ENCODE data around the gene URAD.
"Not testable (repeated sequence)": the region's sequence is repeated elsewhere in the genome, so short reads cannot be mapped to it uniquely, and the experiment has no call there.

Gene URAD

DNA sequence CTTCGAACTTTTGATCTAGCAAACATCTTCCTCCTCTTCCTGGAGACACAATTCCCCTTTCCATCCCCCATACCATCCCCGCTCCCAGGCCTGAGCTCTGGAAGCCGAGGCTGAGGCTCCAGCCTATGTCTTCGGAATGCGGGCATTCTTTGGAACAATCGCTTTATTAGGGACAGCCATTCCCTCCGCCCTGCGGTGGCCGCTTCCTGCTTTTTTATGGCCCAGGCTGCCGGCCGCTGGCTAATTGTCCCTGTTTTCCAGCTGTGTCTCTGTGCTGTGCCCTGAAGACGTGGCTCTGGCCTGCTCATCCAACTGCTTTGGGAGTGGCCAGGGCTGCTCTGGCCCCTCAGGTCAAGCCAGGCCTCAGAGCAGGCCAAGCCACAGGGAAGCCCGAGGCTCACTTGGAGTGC is 17.3 kb downstream of the URAD start:
- no peak for DNase-seq

DNA sequence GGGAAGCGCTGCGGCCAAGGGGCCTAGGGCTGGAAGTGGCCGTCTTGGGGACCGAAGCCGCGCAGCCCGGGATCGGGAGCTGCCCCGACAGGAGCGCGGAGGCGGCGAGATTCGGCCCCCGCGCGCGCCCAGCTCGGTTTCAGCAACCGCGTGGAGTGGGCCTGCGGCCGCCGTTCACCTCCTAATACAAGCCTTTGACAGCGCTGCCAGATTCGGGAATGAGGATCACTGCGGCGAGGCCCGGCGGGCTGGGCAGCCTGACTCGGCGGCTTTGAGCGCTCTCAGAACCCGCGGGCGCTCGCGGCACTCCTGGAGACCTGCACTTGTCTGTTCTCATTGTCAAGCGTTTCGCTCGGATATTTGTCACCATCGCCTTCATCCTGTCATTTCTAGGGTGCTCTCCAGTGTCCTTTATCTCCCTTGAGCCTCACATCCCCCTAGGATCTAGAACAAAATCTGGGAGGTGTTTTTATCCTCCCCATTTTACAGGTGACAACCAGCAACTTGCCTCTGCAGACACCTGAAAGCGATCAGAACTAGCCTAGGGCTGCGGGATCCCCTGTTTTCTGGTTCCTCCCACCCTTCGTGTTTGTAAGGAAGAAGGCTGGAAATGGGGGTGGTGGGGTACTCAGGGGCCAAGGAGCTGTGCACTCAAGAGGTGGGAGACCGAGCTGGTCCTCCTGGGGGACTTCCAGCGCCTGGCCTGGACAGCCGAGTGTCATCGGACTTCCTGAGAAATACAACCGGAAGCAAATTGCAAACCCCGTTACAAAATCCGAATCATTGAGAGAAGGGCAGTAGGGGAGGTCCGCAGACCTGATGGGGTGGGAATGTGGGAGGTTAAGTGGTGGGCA is 17.9 kb downstream of the URAD start:
- DNase-seq: no peak

DNA sequence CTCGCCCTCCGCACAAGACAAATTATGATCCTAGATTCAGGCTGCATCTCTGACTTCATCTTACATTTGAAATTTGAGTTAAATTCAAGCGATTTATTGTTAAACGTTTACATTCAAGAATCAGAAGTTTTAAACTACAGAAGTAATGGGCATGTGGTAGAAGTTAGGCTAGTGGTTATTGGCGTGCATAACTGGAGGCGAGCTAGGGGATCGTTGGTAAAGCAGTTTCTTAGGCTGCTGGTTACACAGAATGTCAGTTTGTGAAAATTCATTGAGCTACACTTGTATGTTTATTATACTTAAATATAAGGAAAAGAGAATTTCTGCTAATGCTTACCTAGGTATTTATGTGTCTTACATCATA is 18.6 kb downstream of the URAD start:
- DNase-seq: no peak

DNA sequence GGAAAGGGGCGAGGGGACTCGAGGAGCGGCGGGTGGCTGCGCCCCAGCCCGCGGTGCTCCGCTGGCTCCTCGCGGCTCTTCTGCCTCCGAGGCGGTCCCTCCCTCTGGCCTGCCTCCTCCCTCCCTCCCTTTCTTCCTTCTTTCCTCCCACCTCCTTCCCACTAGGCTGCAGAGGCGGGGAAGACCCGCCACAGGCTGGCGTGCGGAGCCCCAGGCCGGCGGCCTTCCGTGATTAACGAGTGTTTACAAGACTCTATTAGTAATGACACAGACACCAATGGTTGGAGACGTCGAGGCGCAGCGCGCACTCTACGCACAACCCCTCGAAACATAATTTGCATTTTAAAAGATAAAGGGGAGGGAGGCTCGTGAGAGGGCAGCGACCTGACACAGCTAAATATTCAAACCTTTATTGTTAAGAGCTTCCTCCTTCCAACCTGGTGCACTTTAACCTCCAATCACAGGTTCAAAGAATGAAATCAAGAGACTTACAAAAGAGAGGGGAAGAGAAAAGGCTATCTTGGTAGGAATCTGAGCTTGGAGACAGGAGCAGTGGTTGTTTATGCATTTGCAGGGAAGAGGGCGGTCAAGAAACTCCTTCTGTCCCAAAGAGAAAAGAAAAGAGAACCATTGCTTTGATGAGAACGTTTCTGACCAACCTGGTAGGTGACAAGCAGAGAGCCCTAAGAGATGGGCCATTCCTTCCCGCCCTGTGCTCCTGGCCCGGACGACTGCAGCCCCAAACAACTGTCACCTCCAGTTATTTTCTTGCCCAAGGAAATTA is 19.2 kb downstream of the URAD start, which contains the start of gene CDX2:
CDX2 (minus strand) TSS at position 234 of the 784 bp plus-strand sequence. CDS start 309 bp downstream, outside the sequence.
- DNase-seq: no peak

DNA sequence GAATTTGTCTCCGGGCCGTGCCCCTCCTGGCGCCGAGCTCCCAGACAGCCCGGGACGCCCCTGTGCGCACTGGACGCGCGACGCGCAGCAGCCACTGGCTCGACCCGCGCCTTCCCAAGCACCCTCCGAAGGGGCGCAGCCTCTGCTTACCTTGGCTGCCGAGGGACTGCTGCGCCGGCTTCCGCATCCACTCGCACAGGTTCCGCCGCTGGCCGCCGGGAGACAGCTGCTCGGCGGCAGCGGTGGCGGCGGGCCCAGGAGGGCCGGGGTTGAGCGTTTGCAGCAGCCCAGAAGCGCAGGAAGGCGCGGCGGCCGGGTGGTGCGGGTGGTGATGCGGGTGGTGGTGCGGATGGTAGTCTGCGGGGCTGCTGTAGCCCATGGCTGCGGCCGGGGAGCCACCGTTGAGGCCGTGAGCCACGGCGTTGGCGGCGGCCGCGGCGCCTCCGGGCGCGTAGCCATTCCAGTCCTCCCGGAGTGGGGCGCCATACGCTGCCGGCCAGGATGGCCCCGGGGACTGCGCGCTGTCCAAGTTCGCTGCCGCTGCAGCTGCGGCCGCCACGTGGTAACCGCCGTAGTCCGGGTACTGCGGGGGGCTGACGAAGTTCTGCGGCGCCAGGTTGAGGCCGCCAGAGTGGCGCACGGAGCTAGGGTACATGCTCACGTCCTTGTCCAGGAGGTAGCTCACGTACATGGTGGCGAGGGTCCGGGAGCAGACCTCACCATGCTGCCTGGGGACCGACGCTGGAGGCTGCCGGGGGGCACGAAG is 20.0 kb downstream of the URAD start:
- no peak for DNase-seq

DNA sequence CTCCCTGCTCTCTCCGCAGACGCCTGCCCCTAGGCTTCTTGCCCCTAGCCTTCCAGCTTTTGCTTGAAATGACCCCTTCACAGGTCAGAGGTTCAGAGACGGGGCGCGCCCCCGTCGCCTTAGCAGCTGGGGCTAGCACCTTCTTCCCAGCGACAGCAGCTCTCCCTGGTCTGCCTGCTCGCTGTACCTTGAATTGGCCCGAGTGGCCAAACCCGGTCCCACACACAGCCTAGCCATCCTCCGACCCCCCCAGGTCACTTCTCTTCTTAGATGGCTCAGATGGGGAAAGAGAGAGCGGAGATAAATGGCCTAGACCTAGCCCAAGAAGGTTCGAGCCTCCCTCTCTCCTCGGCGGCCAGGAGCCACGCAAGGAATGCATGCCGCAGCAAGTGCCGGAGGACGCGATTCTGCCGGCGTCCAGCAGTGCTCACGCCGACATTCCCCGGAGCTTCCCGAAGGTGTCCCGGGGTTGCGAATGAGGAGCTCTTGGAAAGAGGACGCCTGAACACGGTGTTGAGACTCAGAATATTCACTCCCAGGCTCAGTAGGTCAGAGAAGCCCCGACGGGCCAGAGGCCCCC is 20.7 kb downstream of the URAD start:
- no peak for DNase-seq

DNA sequence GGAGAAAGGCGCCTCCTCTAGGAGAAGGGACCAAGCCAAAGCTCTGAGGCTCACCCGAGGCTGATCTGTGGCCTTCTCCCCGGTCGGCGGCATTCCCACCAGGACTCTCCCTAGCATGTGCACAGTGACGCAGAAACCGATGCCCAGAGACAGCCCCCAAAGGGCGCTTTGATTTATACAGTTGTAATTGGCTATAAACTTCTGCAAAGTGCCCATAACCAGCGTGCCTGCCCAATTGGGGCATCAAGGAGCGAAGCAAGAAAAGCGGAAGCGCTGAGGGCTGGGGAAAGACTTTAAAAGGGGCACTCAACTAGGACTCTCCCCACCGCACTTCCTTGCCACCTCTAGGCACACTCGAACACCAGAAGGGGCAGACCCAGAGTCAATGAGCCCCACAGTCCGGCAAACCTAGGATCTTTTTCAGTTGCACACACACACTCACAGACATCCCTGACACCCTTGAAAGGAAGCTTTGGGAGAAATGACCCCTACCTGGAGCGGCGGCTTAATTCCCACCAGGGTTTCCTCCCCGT is 21.2 kb downstream of the URAD start:
- no peak for DNase-seq

DNA sequence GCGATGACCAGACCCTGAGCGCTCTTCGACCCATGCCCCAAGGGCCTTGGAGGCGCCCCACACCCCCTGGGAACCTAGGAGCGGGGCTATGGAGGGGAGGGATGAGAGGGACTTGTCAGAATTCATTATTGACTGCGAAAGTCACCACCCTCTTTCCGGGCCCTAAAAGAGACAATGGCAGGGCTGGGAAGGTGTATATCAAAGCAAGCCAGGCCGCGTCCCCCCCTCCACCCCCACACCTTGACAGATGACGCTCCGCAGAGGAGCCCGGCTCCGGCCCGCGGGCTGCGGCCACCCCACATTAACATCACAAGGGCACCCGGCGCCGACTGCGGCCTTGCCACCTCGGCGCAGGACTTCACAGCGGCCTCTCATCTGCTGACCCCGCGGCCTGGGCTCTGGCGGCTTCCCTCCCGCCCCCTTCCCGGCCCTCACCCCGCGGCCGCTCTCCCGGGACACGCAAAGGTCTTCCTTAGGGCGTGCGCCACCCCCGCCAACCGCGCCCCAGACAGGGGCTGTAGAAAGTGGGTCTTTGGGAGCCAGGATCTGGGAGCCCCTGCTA is 21.8 kb downstream of the URAD start:
- no peak for DNase-seq

DNA sequence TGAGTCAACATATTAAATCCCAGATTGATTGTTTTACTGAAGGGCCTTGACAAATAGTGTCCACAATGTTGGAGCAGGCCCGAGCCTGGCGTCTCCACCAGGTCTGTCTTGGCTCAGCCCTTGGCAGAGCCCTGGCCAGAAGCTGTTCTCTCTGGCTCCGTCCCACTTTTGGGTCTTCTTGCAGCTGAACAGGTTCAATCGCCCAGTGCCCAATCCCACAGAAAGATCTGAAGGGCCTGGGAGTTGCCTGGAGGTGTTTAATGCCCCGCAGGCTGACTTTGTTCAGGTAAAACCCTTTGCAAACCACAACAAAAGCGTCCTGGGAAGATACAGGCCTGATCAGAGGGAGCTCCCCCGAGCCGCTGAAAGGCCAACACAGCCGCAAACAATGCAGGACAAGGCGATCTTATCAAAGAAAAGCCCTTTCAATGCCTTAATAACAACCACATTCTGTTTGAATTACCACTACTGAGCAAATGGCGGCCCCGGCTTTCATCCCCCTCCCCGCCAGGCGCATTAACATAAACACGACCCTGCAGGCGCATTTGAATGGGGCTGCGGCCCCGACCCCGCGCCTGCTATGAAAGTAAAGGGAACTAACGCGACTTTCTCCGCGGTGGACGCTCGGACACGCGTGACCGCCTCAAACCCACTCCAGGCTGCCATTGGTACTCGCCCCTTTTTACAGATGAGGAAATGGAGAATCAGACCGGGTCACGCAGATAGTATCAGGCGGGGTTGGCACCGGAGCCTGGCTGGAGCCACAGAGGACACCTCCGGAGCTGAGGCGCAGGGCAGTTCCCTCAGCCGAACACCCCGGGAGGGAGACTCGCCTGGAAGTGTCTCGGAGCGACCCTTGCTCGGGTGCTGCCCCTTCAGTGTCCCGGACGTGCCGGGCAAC is 22.5 kb downstream of the URAD start:
- DNase-seq: no peak

DNA sequence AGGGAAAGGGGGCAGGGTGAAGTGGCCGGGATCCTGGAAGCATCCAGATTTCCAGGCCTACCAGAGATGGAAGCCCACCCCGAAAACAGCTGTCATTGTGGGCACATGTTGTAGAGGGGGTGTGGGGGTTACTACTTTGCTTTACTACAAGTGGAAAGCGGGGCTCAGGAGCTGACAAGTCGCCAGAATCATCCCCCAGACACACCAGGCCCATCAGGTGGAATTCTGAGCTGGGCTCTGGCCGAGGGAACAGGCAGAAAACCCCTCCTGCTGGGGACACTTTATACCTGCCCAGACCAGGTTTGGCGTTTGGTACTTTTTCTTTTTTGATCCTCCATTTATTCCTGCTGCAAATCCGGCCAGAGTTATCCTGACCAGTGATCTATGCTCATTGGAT is 23.2 kb downstream of the URAD start:
- DNase-seq: no peak

DNA sequence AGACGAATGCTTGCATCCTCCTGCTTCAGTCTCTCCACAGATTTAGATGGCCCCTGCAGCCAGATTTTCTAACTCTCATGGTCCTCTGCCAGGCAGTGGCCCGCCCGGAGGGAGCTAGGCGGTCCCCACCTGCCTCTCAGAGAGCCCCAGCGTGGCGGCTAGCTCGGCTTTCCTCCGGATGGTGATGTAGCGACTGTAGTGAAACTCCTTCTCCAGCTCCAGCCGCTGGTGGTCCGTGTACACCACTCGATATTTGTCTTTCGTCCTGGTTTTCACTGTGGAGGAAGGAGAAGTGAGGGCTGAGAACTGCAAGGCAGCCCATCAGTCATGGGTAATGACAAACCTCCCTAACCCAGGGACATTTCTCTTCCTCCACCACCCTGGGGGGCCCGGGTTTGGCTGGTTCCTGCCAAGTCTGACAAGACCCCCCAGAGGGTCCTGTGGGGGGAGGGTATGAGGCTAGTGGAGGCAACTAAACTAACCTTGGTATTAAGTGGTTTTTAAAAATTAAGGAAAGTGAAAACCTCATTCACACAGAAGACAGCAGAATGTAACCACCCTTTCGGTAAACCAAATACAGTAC is 23.7 kb downstream of the URAD start:
- DNase-seq: no peak

DNA sequence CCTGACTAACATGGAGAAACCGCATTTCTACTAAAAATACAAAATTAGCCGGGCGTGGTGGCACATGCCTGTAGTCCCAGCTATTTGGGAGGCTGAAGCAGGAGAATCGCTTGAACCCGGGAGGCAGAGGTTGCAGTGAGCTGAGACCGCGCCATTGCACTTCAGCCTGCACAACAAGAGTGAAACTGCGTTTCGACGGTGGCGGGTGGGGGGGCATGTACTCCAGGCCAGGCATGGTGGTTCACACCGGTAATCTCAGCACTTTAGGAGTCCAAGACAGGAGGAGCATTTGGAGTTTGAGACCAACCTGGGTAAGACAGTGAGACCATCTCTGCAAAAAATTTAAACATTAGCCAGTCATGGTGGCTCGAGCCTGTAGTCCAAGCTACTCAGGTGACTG is 24.3 kb downstream of the URAD start:
- DNase-seq: not testable (repeated sequence)

DNA sequence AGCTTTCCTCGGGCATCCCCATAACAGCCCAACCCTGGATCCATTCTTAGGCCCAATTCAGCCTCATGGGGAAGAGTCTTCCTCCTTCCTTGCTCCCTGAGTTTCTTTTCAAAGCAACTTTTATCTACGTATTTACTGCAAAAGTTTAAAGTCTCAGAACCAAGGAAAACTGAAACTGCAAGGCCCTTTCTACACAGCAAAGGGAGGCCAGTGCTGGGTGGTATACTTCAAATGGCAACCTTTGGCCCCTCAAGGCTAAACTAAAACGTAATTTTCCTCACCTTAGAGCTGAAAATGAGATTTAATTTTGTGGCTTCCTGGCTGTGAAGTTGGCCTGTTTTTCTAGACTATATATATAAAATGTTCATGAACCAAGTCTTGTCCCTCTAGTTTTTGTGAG is 25.0 kb downstream of the URAD start:
- DNase-seq: no peak

DNA sequence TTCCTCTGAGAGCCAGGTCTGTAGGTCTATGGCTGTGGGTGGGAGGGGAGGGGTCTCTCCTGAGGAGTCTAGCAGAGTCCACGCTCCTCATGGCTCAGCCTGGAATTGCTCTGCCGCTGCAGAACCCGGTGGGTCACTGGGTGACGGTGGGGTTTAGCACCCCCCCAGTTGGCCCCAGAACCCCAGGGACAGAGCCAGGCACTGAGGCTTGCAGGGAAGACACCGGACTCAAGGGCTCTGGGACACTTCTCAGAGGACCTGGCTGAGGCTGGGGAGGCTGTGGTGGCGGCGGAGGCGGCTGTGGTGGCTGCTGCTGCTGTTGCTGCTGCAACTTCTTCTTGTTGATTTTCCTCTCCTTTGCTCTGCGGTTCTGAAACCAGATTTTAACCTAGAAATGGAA is 25.5 kb downstream of the URAD start:
- DNase-seq: no peak

DNA sequence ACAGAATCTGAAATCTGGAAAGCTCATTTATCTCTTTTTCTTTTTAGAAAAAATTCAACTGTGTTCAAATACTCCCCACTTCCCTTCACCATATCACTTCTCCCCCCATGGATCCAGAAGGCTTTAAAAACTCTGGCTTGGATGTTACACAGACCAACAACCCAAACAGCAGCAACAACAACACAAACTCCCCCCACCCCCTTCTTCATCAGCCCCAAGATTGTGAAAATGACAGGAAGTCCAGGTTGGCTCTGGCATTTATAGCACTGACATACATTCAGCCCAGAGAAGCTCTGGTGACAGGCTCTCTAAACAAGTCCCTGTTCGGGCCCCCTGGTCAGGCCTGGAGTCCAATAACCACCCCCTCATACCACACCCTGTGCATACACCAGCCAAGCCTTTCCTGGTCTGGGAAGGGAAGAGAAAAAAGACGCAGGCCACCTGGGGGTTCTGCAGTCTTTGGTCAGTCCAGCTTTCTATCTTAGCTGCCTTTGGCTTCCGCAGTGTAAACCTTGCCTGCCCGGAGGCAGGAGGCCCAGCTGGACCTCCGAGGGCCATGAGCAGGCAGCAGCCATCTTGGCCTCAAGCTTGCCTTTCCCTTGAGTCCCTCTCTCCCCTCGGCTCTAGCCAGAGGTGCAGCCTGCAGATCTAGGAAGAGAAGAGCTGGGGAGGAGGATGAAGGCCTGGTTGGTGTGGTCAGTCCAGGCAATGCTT is 26.2 kb downstream of the URAD start:
- DNase-seq: no peak

DNA sequence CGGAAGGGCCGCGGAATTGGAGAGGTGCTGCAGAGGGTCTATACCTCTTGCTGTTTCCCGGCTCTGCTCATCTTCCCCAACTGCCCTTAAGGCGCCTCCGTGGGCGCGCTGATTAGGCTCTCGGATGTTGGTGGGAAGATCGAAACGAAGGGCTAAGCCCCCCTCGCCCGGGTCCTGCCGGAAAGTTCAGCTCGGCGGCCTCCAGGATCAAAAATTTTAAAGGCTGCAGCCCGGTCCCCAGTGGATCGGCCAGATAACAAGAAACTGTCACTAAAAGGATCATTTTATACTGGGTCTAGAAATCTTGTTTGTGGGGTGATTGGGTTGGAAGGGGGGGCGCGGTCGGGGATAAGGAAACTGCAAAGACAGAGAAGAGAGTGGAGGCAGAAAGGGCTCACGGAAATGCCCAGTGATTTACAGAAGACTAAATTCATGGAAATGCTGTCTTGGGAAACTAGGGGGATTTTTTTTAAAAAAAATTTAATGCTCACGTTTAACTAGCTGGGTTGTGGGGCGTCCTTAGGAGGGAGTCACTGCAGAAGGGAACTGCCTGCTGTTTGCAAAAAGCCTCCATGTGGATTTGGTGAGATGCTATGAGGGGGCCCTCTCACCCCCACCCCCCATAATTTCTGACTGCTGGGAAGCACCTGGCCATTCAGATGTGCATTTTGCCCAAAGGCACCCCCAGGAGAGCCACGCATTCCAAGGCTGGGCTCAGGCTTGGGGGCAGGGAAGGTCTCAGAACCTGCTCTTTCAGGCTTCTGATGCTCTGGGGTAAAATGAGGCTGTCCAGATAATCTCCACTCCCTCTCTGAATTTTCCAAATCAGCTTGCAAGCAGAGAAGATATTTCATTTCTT is 27.0 kb downstream of the URAD start:
- no peak for DNase-seq

DNA sequence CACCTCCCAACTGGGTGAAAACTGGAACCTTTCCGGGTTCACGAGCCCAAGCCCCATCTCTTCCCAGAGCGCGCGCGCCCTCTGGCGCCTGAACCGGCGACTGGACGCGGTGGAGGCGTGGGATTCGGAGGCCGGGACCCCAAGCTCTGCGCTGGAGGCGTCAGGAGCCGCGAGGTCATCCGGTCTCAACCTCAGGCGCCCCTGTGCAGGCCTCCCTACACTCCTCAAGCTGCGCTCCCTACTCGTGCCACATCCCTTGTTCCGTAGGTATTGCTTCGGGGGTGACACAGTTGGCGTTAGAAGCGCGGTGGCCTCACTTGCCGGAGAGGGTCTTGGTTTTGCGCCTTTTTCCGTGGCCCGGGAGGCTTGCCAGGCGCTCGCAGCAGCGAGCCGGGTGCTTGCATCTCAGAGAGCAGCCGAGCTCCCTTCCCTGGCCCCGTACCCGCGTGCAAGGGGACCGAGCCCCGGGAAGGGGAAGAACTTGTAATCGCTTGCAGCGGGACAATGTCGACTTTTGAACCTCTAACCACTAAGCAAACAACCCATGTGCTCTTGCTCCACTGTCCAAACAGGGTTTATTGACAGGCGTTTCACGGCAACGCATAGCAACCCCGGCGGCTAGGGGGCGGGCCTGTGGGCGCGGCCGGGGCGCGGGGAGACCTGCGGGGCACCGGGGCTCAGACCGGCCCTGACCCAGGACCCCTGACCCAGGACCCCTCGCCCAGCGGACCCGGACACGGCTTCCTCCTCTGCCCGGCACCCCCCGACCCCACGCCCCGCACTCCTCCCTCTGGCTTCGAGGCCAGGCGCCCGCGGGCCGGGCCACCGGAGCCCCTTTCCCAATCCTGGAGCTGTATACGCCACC is 27.9 kb downstream of the URAD start:
- DNase-seq: peak in 3 of 56 donors; percentile 2 to 42 (median 8)
